ENCODE data around the gene XKR8.
"Not testable (repeated sequence)": the region's sequence is repeated elsewhere in the genome, so short reads cannot be mapped to it uniquely, and the experiment has no call there.

XKR8 gene

DNA sequence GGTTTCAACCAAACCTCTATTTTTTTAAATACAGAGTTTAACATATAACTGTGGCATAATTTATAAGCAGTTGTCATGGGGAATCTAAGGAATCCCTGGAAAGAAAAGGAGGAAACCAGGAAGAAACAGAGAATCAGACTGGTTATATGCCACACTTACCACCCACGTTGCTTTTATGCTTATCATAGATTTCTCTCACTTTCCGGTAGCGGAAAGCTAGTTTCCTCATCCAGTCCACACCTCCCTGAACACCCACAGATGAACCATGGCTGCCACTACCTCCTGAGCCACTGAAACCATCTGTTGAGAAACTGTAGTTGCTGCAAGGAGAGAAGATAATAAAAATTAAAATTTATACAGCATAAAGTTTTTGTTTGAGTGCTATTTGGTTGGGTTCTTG lies 33.5 kb downstream of the XKR8 start:
- no peak for DNase-seq

DNA sequence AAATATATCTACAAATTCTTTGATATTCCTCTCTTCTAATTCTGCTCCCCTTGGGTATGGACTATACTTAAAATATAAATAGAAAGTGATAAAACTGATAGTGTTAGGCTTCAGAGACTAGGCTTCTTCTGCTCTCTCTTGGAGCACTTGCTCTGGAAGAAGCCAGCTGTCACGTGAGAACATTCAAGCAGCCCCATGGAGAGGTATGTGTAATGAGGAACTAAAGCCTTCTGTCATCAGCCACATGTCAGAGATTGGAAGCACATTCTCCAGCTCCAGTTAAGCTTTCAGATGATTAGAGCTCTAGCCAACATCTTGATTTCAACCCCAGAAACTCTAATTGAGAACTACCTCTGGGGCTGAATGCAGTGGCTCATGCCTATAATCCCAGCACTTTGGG lies 34.3 kb downstream of the XKR8 start:
- DNase-seq: no peak

GRCh38 chr1:27994526-27994925 lies 34.8 kb downstream of the XKR8 start:
- not testable (repeated sequence) for DNase-seq

GRCh38 chr1:27999055-27999454 lies 39.3 kb downstream of the XKR8 start:
- no peak for DNase-seq

DNA sequence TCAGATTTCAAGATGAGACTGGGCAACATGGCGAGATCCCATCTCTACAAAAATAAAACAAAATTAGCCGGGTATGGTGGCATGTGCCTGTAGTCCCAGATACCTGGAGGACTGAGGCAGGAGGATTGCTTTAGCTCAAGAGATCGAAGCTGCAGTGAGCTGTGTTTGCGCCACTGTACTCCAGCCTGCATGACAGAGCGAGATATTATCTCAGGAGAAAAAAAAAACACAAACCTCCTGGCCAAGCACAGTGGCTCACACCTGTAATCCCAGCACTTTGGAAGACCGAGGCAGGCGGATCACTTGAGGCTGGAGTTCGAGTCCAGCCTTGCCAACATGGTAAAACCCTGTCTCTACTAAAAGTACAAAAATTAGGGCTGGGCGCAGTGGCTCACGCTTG lies 42.8 kb downstream of the XKR8 start:
- no peak for DNase-seq

- not testable (repeated sequence) for DNase-seq
These were observed 43.3 kb downstream of the XKR8 start for GRCh38 chr1:28003117-28003516.

DNA sequence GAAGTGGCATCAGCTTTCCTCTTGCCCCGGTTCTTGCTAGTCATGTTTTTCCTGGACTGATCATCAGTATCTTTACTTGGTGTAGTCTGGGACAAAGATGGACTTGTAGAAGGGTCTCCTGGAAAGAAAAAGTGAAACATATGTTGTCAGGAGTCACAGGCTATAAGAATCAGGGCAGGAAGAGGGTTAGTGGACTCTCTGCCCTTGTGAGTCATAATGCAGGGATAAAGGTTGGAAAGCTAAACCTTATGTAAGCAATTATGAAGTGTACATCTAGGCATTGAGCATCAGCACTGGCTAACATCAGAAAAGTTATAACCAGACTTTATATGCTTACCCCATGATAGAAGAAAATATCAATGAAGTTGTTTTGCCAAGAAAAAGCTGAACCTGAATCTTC lies 51.2 kb downstream of the XKR8 start:
- DNase-seq: no peak

Data from activated gamma-delta T cell treated with Interleukin-2 at 50 U/mL for 16 hours (primary cell).